HG03442 (cell line): Measurements from ENCODE around the gene SCG2.

Experiments used
- ATAC-seq: cut with Tn5 transposase; IDR thresholded peaks from one replicate; pipeline ENCODE4 v1.9.1; 2021; ENCODE audit warnings: mild to moderate bottlenecking, moderate library complexity; ENCODE audit not compliant: unreplicated experiment

SCG2 gene, protein sequence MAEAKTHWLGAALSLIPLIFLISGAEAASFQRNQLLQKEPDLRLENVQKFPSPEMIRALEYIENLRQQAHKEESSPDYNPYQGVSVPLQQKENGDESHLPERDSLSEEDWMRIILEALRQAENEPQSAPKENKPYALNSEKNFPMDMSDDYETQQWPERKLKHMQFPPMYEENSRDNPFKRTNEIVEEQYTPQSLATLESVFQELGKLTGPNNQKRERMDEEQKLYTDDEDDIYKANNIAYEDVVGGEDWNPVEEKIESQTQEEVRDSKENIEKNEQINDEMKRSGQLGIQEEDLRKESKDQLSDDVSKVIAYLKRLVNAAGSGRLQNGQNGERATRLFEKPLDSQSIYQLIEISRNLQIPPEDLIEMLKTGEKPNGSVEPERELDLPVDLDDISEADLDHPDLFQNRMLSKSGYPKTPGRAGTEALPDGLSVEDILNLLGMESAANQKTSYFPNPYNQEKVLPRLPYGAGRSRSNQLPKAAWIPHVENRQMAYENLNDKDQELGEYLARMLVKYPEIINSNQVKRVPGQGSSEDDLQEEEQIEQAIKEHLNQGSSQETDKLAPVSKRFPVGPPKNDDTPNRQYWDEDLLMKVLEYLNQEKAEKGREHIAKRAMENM

DNA sequence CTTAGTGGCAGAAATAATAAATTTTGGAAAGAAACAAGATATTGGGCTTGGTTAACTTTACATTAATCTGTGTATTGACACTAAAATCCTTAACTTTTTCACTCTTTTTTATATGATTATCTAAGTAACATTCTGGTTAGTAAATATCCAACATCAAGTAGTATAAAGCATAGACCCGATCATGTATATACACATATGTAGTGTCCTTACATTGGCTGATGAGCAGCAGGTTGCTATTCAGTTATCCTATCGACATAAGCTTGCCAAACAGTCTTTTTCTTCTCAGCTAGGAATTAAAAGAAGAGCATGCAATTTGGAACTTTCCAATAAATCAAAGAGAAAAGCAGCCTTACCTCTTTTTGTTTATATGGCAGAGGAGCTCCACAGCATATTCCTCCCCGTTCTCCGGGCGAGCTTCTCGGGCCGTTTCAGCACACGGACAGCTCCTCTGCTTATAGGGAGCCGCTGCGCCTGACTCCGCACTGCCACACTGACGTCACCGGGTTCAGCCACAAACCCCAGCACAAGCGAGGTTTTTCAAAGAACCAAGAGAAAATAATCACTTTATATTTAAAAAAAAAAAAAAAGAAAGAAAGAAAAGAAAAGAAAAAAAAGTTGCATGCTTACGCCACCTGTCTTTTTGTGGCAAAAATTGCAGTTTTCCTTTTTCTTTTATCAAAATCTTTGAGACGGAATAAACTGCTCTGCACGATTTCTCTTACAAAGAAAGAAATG is at the start of gene SCG2:
Gene SCG2 (minus strand): TSS at position 430 of the 735 bp plus-strand sequence. CDS start 3,079 bp downstream, outside the sequence.
- peak; percentile 95 for ATAC-seq

DNA sequence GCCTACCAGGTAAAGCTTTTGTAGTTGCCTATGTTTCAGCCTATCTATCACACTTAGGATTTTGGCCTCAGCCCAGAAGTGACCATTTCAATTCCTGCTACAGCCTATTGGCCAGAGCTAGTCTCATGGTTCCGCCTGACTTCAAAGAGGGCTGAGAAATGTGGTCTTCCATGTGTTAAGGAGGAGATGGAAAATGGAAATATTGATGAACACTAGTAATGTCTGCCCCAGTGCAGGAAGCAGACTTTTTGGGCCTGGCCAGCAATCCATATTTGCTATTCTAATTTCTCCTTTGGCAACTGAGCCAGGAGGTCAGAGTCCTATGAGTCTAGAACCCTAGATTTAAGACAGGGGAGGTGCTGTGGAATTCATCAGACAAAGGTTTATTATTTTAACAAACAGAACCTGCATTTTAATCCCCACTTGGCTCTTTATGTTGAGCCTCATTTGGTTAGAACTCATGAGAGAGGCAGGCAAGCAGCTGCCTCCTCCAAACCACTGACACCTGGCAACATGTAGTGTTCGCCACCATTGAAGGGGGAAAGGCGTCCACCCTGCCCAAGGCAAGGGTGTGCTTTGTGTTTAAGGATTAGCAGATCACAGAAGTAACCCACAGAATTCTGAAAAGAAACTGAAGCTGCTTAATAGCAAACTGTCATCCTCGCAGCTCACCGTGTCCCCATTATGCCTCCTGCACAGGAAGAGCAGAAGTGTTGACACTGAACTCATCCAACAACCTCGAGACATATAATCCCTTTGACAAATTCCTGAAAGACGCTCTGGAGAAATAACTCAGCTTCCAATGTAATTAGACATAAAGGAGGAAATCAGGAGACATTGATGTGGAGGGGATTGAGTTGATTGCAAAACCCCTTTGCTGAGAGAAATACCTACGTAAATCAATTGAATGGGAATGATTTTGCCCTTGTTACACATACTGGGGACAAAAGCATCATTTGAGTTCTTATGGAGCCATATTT is 47.7 kb upstream of the SCG2 start:
- ATAC-seq: no peak

DNA sequence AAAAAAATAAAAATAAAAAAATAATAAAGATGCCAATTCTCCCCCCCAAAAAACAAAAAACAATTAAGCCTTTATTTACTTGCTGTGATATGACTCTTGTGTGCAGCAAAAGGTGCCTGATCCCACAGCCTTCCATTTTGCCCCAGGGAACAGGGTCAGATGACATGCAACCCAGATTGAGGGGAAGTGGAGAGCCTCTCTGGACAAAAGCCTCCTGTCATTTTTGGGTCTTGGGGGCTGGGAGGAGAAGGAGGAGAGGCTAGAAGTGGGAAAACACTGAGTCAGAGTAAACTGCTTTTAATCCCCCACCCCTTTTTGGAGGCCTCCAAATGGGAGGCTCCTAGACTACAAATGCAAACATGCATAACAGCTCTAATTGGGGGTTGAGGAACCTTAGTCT is 46.6 kb upstream of the SCG2 start:
- no peak for ATAC-seq

DNA sequence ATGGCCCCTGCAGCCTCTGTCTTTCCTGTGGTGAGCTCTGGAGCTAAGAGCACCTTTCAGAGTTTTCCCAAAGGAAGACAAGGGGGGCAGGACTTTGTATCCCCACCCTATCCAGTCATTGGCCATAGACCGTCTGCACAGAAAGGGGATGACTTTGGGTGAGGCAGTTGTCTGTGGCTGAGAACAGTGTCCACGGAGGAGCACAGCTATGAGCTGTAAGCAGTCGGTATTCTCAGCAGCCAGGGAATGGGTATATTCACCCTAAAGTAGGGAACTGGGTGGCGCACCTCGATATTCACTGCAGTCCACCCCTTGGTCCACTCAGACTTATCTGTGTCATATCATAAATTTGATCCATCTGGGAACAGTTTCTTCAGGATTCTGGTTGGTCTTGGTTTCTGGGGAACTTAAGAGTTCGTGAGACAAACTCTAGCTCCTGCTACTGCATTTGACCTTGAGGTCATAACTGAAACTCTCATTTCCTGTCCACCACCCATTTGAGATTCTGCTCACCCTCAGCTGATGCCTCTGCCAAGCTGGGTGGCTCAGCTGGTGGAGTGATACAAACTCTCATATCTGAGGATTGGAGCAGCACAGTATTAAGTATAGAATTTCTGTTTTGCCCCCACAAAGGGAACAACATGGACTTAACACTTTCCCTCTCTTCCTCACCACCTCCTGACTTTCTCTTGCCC is 45.2 kb upstream of the SCG2 start:
- ATAC-seq: peak; percentile 97

DNA sequence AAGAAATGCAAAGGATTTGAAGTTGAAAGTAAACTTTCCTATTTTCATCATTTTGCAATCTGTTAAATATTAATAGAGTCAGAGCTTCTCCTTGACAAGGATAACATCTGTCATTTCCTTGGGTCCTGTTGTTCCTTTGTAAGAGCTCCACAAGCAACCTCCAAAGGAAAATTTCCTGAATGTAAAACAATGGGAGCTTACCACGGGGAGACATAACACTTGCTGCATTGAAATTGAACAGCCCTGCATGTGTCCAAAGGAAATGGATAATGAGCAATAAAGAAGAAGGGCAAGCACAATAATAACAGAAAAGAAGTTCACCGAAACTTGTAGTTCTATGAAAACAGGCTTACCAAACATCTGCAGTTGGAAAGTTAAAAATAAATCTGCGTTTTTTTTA is 42.0 kb upstream of the SCG2 start:
- ATAC-seq: no peak

DNA sequence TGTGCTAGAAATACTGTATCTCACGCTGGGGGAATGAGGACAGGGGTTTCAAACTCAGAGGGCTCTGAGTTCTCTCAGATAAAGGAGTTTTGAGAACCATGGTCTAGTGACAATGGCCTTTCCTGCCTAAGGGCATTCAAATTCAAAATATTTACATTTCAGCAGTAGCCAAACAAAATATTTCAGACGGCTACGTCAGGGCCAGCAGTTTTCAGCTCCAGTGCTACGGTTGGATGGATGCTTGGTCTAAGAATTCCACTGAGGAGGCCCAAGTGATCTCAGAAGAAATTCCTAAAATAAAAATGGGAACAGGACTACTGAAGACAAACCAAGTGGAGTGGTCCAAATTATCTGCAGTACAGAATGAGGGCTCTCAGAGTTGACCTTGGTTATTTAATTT is 41.1 kb upstream of the SCG2 start:
- no peak for ATAC-seq

DNA sequence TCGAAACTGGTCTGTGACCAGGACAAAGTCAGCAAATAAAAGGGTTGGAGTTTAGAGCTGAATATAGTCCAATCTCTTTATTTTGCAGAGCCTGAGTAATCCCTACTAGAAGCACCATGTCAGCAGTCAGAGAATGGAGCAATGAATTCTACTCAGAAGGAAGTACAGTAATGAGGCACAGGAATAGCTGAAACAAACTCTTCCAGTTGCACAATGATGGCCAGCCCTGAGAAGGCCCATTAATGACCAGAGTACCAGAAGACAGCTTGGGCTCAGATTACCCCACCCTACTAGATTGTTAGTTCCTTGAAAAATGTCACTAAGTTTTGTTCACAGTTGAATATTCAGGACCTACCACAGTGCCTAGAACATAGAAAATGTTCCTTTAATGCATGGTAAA is 40.3 kb upstream of the SCG2 start:
- no peak for ATAC-seq

DNA sequence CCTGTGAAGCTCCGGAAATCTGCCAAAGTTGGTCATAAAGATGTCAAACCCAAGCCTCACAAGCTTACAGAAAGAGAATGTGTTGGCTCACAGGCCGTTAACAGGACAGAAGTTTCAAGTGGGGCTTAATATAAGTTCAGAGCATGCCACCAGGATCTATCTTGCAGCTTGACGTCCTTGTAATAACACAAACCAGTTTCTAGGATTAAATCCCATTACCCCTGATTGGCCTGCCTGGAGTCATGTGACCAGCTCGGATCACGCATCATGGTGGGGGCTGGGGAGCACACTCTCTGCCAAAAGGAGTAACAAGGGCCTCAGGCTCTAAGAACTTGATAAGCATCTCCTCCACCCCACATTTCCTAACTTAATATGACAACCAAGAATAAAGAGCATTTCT is 38.9 kb upstream of the SCG2 start:
- ATAC-seq: no peak

DNA sequence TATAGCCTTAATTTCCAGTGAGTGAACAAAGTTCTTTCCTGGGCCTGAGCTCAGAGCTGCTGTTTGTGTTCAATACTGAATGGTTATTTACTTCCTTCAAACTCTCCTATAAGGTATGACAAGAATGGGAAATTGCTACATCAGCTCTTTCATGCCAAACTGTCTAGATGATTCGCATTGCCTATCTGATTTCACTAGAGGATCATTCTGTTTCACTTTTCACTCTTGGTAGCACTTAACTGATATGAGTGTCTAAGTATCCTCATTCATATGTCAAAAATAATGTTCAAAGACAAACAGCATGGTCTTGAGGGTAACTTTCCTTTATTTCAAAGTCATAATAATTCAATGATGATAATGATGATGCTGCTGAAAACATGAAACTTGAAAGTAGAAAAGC is 32.9 kb upstream of the SCG2 start:
- ATAC-seq: no peak

DNA sequence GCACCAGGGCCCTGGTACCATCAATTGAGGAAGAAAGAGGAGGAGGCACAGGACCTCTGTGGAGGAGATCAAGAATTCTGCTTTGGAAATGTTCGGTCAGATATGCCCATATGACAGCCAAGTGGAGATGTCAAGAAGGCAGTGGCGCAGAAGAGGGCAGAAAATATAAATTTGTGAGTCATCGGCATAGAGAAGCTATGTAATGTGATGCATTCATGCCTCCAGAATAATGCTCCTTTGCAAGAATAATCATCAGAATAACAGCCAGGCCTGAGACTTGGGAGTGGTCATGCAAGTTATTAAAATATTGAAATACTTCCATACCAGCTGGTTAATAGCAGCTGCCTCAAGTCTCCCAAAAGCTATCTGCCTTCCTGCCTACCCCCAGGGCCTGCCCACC is 32.1 kb upstream of the SCG2 start:
- ATAC-seq: no peak

DNA sequence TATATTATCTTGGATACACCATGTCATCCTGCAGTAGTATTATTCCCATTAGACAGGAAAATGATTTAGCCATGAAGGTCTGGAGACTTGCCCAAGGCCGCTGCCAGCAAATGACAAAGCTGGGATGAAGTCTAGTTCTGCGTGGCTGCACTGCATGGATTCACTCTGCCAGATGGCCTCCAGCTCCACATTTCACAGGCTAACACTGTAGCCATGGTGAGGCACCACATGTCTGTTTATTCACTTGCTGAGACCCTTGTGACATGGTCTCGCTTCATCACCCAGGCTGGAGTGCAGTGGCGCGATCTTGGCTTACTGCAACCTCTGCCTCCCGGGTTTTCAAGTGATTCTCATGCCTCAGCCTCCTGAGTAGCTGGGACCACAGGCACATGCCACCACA is 31.5 kb upstream of the SCG2 start:
- no peak for ATAC-seq

DNA sequence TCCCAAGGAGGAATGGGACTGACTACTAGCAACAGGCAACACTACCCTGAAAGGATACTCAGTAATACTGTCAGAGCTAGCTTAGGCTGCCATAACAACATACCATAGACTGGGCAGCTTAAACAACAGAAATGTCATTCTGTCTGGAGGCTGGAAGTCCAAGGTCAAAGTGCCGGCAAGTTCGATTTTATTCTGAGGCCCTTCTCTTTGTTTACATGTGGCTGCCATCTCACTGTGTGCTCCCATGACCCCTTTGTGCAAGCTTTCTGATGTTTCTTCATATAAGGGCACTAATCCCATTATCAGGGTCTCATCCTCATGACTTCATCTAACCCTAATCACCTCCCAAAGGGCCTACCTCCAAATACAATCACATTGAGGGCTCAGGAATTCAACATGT is 30.7 kb upstream of the SCG2 start:
- ATAC-seq: no peak

DNA sequence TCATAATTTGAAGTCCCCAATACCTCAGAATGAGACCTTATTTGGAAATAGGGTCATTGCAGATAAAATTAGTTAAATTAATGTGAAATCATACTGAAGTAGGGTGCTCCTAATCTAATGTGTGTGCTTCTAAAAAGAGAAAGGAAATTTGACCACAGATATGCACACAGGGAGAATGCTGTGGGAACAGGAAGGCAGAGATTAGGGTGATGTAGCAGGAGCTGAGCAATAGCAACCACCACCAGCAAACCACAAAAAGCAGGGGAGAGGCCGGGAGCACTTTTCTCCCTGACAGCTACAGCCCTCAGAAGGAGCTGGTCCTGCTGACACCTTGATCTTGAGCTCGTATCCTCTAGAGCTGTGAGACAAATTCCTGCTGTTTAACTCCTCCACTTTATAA is 24.6 kb upstream of the SCG2 start:
- no peak for ATAC-seq

DNA sequence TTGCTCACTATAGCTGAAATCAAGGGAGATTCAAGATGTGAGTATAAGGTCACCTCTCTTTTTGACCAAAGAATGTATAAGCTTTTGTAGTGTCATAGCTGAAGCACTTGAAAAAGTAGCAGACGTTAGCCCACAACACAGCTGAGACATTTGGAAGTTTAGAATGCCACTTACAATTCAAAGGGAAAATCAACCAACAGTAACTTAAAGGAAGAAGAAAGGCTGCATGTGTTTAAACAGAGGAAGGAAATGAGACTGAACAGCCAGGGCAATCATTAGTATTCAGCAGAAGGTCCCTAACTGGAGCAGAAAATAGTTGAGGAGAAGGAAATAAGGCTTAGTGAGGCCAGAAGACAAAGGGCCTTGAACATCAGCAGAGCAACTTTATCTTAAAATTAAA is 23.5 kb upstream of the SCG2 start:
- ATAC-seq: no peak

DNA sequence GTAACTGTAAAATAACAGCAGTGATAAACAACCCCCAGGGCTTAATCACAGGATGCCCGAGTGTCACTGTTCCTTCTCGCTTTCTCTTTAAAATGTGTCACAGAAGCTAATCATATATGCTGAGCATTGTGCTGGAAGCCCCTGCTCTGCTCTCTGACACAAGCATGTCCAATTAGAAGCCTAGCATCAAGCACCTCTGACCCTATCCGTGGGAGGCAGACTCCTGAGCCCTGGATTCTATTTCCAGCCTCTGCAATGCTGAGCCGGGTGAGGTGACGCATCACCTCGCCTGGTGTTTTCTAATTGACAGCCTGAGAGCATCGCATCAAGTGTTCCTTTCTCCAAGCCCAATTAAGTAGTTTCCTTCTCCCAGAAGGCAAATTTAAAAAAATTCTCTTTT is 19.7 kb upstream of the SCG2 start:
- no peak for ATAC-seq

DNA sequence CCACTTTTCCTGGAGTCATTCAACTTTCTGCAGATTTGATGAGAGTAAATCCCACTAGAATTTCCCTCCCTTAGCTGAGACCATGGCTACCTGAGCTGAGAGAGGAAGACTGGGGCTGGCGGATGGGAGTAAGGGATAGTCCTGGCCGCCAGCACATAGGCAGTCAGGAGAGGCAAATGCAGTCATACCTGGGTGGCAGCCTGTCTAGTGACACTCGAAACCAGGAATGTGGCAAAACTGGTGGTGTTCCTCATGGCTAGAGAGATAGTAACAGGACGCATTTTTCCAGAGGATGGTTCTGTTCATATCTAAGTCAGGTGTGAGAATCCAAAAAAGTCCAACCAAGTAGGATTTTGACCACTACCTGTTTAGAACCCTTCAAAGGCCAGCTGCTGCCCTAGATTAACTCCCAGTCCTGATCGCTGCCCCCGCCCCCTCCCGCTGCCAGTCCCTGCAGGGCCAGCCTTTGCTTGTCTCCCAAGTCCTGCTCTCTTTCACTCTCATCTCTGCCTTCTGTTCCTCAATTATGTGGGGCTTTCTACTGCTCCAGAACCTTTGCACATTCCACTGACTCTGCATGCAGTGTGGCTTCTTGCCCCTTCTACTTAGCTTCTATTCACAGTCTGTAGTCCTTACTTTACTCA is 17.4 kb upstream of the SCG2 start:
- no peak for ATAC-seq

DNA sequence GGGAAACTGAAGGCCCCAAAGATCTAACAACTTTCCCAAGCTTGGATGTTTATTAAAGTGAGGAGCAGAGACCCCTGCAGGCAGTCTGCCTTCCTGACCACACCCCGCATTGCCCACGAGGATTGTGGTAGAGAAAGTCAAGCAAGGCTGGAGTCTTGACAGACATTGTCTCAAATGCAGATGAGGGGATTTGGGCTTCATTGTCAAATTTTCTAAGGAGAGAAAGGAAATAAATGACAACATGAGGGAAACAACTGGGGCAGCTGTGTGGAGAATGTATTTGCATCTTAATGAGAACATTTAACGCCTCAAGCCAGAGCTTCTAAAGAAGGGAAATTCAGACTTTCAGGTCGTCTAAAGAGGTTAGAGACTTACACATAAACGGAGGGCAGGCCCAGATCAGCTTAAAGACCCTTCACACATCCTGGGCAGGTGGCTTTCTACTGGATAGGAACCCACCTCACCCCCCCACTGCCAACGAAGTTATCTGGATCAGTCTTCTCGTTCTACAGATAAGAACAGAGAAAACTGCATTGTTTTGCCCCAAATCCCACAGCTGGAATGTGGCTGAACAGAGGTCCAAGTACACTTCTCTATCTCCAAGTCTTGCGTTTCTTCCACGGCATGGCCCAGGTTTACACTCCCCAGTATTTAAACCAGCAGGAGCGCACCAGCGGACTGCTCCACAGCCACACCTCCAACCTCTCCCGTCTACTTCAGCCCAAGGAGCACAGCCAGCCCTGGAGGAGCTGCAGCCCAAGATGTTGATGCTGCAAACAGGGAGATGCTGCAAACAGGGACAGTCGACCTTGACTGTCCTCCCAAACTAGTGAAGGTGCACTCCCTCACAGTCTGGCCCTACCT is 16.2 kb upstream of the SCG2 start:
- ATAC-seq: no peak

DNA sequence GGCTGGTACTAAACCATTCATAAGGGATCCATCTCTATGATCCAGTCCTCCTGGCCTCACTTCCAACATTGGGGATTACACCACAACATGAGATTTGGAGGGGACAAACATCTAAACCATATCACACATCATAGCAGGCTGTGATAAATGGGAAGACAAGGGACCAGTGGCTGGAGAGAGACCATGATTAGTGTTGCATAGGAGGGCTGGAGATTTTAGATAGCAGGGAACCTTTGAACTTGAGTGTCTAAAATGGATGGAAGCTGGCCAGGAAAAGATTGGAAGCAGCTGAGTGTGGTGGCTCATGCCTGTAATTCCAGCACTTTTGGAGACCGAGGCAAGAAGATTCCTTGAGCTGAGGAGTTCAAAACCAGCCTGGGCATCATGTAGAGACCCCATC is 12.4 kb upstream of the SCG2 start:
- ATAC-seq: no peak
